Body of pancreas (tissue), 4 donors: ENCODE results near the gene PLA2G12A. TPM values are rescaled to one million over a fixed set of nuclear protein-coding genes. Genes with fewer than 3 reads are reported as not detected.

Experiments used
- ATAC-seq: fragments of 150-250 bp; one replicate; pipeline ENCODE4 v1.9.1; 2016
- DNase-seq, 4 donors: peaks; one replicate each; pipeline ENCODE4 v3.0.0-alpha.2; 2019
- H3K27ac ChIP-seq, 4 donors: fragments of 200-600 bp; sonication (generic); 1 replicate in 3 of 4; 2 replicates in 1 of 4; pipeline versions ENCODE4 v1.5.1 to v1.6.1; 2016 to 2019; ENCODE audit warnings: mild to moderate bottlenecking in 1 of 4, mixed read lengths in 1 of 4, moderate library complexity in 1 of 4
- H3K27me3 ChIP-seq, 2 donors: fragments of 200-600 bp; sonication (generic); one replicate each; pipeline ENCODE4 v1.6.0; 2016; ENCODE audit warnings: mild to moderate bottlenecking in 1 of 2
- H3K36me3 ChIP-seq, 2 donors: fragments of 200-600 bp; sonication (generic); replicated peaks in 1 of 2; 2 replicates each; pipeline ENCODE4 v1.5.1; 2016; ENCODE audit warnings: low read depth in 2 of 2; ENCODE audit not compliant: insufficient read depth in 1 of 2
- H3K4me1 ChIP-seq: fragments of 200-600 bp; sonication (generic); one replicate; pipeline ENCODE4 v1.6.0; 2016
- H3K4me3 ChIP-seq, 2 donors: fragments of 200-600 bp; sonication (generic); 1 replicate in 1 of 2; 2 replicates in 1 of 2; pipeline ENCODE4 v1.5.1; 2016 to 2019
- H3K9me3 ChIP-seq, 3 donors: fragments of 200-600 bp; sonication (generic); 1 replicate in 2 of 3; 2 replicates in 1 of 3; pipeline ENCODE4 v1.5.1; 2016
- POLR2A ChIP-seq, 3 donors: fragments of 450-650 bp; IDR thresholded peaks; one replicate each; pipeline ENCODE4 v1.6.1; 2016; ENCODE audit warnings: antibody characterized with exemption in 3 of 3, mild to moderate bottlenecking in 2 of 3
- WGBS, 2 donors: methylation state at CpG; one replicate each; pipeline ENCODE4 v1.1.5; 2017; 5-methylcytosine and 5-hydroxymethylcytosine counted together
- intact Hi-C: fragments of 100-400 bp; cut with DNase I; formaldehyde crosslinking; loops from one replicate; pipeline ENCODE4 v1.15.1; 2023
- total RNA-seq, 2 donors: library from RNA; depleted of rRNA; stranded (reverse); fragments of >200 nt; gene quantifications; one replicate each; pipeline ENCODE4 v1.1.0, GENCODE V29; 2016
- TF ChIP-seq, protein P1 (sequence below), 7 experiments: fragments of 450-650 bp in 4 of 7; fragments of 200-600 bp in 3 of 7; sonication (generic) in 3 of 7; IDR thresholded peaks; one replicate each; pipeline ENCODE4 v1.5.1; 2016 to 2019; ENCODE audit warnings: antibody characterized with exemption in 7 of 7

PLA2G12A gene
- total RNA-seq, 2 donors from 2014 or later = 17.1 to 18.5 TPM

DNA sequence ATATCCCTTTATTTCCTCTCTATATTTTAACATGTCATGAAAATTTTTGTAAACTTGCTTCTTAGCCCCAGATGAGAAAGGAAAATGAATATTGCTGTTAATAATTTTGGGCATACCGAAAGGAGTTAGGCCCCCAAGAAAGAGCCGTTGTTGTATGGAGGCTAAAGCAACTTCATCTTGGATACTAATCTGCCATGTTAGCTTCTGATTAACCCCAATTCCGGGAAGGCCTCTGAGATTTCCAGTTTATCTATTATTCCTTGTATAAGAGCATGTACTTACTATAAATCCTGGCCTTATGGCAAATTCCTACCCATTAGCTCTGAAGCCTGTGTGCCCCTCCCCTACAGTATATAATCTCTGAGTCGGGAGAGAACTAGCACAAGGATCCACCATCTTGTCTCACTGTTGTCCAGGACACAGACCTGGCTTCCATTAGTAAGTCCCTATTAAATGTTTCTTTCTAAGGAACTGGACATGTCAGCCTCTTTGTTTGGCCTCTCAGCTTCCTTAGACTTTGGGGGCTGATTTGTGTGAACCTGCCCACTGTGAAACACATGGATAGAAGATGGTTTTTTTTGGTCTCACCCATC lies 20.9 kb upstream of the PLA2G12A start:
- intact Hi-C loops = no loop called here
- H3K4me1 ChIP-seq = peaks cover 17% of the 10 kb centered on the region
- no peaks in the 10 kb centered on the region for H3K27me3 ChIP-seq
- DNase-seq (no peak), ATAC-seq (no peak)
- no peaks in the 10 kb centered on the region for H3K9me3 ChIP-seq
- 82 to 88% methylated on average over 4 of the region's 4 CpGs for WGBS, 2 donors
- no peaks in the 10 kb centered on the region for H3K36me3 ChIP-seq
- H3K27ac ChIP-seq = no peak overlapping the region
- TF ChIP-seq, protein P1, sequence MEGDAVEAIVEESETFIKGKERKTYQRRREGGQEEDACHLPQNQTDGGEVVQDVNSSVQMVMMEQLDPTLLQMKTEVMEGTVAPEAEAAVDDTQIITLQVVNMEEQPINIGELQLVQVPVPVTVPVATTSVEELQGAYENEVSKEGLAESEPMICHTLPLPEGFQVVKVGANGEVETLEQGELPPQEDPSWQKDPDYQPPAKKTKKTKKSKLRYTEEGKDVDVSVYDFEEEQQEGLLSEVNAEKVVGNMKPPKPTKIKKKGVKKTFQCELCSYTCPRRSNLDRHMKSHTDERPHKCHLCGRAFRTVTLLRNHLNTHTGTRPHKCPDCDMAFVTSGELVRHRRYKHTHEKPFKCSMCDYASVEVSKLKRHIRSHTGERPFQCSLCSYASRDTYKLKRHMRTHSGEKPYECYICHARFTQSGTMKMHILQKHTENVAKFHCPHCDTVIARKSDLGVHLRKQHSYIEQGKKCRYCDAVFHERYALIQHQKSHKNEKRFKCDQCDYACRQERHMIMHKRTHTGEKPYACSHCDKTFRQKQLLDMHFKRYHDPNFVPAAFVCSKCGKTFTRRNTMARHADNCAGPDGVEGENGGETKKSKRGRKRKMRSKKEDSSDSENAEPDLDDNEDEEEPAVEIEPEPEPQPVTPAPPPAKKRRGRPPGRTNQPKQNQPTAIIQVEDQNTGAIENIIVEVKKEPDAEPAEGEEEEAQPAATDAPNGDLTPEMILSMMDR (IDR thresholded peaks at IDR 0.05) = no peak
- TF ChIP-seq POLR2A (IDR thresholded peaks at IDR 0.05) = no peak
- H3K4me3 ChIP-seq = no peak overlapping the region

GRCh38 chr4:109749388-109750082 lies 19.7 kb upstream of the PLA2G12A start:
- Histone ChIP-seq H3K4me3 (no peak overlapping the region), H3K36me3 (no peaks in the 10 kb centered on the region), H3K27ac (no peak overlapping the region), H3K9me3 (no peaks in the 10 kb centered on the region), H3K27me3 (no peaks in the 10 kb centered on the region), H3K4me1 (peaks cover 17% of the 10 kb centered on the region)
- TF ChIP-seq POLR2A (IDR thresholded peaks at IDR 0.05) = no peak
- TF ChIP-seq, protein P1 (IDR thresholded peaks at IDR 0.05) = peak in 1 of 7 experiments; percentile 8
- peak in 3 of 4 donors; percentile 18 to 48 (median 39) for DNase-seq
- intact Hi-C loops = no loop called here
- ATAC-seq = peak; percentile 64
- 51 to 58% methylated on average over 7 of the region's 7 CpGs for WGBS, 2 donors

- TF ChIP-seq POLR2A (IDR thresholded peaks at IDR 0.05) = no peak
- TF ChIP-seq, protein P1 (IDR thresholded peaks at IDR 0.05) = no peak
- 100% methylated on average over 1 of the region's 1 CpG for WGBS, 2 donors
- ATAC-seq = no peak
Measured at GRCh38 chr4:109748114-109748513, 18.2 kb upstream of the PLA2G12A start.

DNA sequence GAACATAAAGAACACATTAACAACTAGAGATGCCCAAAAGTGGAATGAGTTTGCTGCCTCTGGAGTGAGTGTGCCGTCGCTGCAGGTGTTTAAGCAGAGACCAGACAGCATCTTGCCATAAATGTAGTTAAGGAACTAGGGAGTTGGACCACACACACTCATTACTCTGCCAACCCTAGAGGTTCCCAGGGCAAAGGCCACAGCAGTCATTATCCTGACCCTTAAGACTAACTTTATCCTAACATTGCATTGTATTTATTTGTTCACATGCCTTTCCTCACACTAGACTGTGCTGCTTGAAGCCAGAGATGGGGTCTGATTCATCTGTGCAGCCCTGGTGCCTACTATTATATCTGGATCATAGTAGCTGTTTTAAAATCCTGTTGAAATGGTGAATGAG lies 16.9 kb upstream of the PLA2G12A start:
- Histone ChIP-seq H3K4me1 (peaks cover 17% of the 10 kb centered on the region), H3K27ac (no peak overlapping the region), H3K9me3 (no peaks in the 10 kb centered on the region), H3K4me3 (no peak overlapping the region), H3K27me3 (no peaks in the 10 kb centered on the region), H3K36me3 (no peaks in the 10 kb centered on the region)
- TF ChIP-seq, protein P1 (IDR thresholded peaks at IDR 0.05) = no peak
- TF ChIP-seq POLR2A (IDR thresholded peaks at IDR 0.05) = no peak
- DNase-seq = no peak
- 81 to 88% methylated on average over 2 of the region's 2 CpGs for WGBS, 2 donors
- no peak for ATAC-seq
- intact Hi-C loops = no loop called here

More at GRCh38 chr4:109748114-109748513, 18.2 kb upstream of the PLA2G12A start:
- H3K36me3 ChIP-seq = no peaks in the 10 kb centered on the region
- H3K4me1 ChIP-seq = peaks cover 17% of the 10 kb centered on the region
- no peak overlapping the region for H3K27ac ChIP-seq
- DNase-seq = no peak
- H3K27me3 ChIP-seq = no peaks in the 10 kb centered on the region
- H3K4me3 ChIP-seq = no peak overlapping the region
- intact Hi-C loops = no loop called here
- H3K9me3 ChIP-seq = no peaks in the 10 kb centered on the region

- no peak for ATAC-seq
- TF ChIP-seq, protein P1 (IDR thresholded peaks at IDR 0.05) = no peak
- no peak for TF ChIP-seq POLR2A (IDR thresholded peaks at IDR 0.05)
- Histone ChIP-seq H3K27me3 (no peaks in the 10 kb centered on the region), H3K9me3 (no peaks in the 10 kb centered on the region), H3K4me3 (no peak overlapping the region), H3K4me1 (peaks cover 17% of the 10 kb centered on the region), H3K36me3 (no peaks in the 10 kb centered on the region), H3K27ac (no peak overlapping the region)
- intact Hi-C loops = no loop called here
- no peak for DNase-seq
Measured at GRCh38 chr4:109745830-109746229, 16.0 kb upstream of the PLA2G12A start.
